HG02642 (cell line): ENCODE measurements around the gene NIPBL.
"Not testable (repeated sequence)": the region's sequence is repeated elsewhere in the genome, so short reads cannot be mapped to it uniquely, and the experiment has no call there.

Source experiments
- ATAC-seq: cut with Tn5 transposase; IDR thresholded peaks from one replicate; pipeline ENCODE4 v1.9.1; 2021; ENCODE audit warnings: mild to moderate bottlenecking; ENCODE audit not compliant: unreplicated experiment, poor library complexity

Gene NIPBL, protein sequence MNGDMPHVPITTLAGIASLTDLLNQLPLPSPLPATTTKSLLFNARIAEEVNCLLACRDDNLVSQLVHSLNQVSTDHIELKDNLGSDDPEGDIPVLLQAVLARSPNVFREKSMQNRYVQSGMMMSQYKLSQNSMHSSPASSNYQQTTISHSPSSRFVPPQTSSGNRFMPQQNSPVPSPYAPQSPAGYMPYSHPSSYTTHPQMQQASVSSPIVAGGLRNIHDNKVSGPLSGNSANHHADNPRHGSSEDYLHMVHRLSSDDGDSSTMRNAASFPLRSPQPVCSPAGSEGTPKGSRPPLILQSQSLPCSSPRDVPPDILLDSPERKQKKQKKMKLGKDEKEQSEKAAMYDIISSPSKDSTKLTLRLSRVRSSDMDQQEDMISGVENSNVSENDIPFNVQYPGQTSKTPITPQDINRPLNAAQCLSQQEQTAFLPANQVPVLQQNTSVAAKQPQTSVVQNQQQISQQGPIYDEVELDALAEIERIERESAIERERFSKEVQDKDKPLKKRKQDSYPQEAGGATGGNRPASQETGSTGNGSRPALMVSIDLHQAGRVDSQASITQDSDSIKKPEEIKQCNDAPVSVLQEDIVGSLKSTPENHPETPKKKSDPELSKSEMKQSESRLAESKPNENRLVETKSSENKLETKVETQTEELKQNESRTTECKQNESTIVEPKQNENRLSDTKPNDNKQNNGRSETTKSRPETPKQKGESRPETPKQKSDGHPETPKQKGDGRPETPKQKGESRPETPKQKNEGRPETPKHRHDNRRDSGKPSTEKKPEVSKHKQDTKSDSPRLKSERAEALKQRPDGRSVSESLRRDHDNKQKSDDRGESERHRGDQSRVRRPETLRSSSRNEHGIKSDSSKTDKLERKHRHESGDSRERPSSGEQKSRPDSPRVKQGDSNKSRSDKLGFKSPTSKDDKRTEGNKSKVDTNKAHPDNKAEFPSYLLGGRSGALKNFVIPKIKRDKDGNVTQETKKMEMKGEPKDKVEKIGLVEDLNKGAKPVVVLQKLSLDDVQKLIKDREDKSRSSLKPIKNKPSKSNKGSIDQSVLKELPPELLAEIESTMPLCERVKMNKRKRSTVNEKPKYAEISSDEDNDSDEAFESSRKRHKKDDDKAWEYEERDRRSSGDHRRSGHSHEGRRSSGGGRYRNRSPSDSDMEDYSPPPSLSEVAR (N-terminal part only)

DNA sequence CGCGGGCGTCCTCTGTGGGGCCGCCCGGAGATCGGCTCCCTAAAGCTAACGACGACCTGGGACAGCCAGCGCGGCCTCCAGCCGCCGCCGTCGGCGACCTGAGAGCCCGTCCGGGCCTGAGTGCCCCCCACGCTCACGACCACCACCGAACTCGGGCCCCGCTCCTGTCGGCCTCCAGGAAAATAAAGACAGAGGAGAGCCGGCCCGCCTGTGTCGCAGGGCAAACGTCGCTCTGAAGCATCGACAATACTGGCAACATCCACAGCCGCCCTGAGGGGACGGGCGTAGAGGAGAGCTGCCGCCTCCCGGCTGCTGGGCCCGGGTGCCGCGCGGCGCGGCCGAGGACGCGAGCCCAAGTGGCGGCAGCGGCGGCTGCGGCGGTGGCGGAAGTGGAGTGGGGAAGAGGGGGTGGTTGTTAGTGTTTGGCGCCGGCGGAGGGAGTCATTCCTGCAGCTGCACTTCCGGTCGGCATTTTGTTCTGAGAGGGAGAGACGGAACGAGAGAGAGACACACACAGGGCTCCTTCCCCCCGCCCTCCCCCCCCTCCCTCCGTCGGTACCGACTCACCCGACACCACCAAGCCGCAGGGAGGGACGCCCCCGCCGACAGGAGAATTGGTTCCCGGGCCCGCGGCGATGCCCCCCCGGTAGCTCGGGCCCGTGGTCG lies at the start of gene NIPBL:
Gene NIPBL (plus strand): TSS at position 471 of the 666 bp plus-strand sequence. CDS start 76,928 bp downstream, outside the sequence.
- peak; percentile 71 for ATAC-seq

DNA sequence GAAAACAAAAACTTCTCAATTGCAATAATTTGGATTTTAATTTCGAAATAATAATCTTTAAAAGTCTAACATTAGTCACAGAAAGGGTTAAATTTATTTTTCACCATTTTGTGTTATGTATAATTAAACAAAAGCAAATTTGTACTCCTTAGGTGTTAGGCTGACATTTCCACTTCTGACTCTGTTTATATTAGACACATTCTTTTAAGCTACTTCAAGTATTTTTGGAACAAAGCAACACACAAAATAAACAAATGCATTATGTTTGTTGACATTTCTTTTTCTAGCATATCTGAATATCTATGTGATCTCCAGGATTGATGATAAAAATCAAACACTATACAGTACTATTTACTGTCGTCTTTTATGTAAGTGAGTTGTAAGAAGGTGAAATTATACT lies 44.3 kb upstream of the NIPBL start:
- ATAC-seq, result no peak

DNA sequence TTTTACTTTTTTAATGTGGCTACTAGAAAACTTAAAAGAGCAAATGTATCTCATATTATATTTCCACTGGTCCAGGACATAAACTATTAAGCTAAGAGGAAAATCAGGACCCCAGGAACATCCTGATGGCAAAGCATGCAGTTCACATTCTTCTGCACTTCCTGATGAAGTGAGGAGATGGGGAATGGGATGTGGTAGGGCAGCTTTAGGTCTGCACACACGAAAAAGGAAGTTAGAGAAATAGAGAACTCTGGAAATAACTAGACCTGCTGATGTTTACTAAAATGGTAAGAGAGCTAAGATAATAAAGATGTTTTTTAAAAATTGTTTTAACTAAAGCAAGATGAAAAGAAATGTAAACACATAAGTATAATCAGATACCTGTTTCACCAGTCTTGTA lies 39.7 kb upstream of the NIPBL start:
- no peak for ATAC-seq

DNA sequence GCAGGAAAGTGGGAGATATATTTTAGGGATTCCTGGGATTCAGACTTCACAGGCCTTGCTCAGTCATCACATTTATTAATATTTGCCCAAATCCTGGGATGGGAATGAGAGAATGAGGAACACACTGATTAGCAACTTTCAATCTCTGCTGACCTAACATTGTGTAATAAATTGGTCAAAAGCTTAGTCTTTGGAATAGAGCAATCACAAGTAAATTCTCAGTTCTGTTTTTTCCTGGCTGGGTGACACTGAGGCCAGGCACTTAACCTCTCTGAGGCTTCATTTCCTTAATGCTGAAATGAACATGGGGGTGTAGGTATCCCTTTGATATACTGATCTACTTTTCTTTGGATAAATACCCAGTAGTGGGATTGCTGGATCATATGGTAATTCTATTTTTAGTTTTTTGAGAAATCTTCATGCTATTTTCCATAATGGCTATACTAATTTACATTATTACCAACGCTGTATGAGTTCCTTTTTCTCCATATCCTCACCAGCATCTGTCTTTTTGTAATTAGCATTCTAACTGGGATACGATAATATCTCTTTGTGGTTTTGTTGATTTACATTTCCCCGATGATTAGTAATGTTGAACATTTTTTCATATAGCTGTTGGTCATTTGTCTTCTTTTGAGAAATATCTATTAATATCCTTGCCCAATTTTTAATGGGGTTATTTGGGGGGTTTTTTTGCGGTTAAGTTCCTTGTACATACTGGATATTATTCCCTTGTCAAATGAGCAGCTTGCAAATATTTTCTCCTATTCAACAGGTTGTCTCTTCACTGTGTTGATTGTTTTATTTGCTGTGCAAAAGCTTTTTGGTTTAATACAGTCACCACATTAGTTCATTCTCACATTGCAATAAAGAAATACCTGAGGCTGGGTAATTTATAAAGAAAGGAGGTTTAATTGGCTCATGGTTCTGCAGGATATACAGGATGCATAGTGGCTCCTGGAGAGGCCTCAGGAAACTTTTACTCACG lies 36.8 kb upstream of the NIPBL start:
- no peak for ATAC-seq

DNA sequence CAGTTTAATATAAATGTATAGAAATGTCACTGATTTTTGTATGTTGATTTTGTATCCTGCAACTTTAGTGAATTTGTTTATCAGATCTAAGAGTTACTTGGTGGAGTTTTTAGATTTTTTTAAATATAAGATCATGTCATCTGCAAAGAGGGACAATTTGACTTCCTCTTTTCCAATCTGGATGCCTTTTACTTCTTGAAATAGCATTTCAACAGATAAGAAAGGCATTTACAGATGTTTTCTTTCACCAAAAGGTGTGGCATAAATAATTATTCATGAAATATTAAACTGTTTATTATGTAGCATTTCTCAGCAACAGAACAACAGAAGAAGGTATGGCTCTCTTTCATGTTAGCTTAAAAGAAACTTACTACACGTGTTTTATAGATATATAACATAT lies 34.9 kb upstream of the NIPBL start:
- ATAC-seq, result no peak

DNA sequence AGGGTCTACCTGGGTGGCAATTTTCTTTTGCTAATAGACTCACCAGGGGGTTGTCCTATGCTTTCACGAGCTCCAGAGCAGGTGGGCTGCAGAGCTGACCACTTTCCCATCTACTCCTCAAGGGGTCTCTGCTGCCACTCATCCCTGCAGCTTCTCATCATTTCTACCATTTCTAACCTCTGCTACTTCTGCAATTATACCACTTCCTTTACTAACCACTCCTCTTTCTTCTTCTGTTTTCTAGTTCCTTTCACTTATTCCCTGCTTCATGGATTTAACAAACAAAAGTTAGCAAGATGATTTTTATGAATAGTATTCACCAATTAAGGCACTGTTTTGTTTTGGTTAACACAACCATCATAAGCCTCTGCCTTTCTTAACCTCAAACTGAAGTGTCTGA lies 34.5 kb upstream of the NIPBL start:
- no peak for ATAC-seq

DNA sequence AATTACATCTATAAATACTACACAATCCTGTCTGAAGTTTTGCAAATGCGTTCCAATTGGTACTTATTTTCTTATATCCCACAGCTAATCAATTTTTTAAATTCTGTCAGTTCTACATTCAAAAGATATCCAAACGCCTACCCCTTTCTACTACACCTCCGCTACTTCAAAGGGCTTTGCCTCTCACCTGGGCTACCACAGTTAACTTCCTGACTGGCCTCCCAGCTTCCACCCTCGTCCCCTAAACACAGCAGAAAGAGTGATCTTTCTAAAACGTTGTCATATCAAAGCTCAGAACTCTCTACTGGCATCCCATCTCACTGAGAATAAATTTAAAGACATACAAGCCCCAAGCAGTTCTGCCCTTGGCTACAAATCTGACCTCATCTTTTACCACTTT lies 32.3 kb upstream of the NIPBL start:
- no peak for ATAC-seq

DNA sequence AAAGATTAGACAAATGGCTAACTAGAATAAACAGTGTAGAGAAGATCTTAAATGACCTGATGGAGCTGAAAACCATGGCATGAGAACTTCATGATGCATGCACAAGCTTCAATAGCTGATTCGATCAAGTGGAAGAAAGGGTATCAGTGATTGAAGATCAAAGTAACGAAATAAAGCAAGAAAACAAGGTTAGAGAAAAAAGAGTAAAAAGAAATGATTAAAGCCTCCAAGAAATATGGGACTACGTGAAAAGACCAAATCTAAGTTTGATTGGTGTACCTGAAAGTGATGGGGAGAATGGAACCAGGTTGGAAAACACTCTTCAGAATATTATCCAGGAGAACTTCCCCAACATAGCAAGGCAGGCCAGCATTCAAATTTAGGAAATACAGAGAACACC lies 28.0 kb upstream of the NIPBL start:
- not testable (repeated sequence) for ATAC-seq

DNA sequence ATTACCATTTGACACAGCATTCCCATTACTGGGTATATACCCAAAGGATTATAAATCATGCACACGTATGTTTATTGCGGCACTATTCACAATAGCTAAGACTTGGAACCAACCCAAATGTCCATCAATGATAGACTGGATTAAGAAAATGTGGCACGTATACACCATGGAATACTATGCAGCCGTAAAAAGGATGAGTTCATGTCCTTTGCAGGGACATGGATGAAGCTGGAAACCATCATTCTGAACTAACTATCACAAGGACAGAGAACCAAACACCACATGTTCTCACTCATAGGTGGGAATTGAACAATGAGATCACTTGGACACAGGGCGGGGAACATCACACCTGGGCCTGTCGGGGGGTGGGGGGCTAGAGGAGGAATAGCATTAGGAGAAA lies 23.7 kb upstream of the NIPBL start:
- ATAC-seq, result not testable (repeated sequence)

DNA sequence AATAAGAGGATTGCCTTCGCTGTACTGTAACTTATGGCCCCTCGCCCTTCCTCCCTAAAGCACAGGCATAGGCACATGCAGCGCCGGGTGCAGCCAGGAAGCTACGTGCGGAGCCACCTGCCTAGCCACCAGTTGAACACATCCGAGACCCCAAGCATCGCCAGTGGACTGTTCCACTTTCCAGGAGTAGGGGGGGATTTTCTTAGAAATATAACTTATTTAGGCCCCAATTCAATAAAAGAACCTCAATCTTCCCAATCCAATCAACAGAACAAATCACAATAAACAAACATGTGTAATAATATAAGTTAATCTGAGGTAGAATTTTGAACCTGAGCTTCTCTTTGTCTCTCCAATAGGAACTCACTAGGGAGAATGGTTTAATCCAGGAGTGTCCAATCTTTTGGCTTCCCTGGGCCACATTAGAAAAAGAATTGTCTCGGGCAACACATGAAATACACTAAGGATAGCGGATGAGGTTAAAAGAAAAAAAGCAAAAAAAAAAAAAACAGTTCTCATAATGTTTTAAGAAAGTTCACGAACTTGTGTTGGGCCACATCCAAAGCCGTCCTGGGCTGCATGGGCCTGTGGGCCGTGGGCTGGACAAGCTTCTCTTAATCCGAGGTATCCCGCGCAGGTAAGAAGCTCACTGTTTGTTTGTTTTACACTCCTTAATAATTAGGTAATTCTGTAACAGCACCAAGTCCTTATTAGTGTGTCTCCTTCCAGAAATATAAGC lies 22.0 kb upstream of the NIPBL start:
- no peak for ATAC-seq

DNA sequence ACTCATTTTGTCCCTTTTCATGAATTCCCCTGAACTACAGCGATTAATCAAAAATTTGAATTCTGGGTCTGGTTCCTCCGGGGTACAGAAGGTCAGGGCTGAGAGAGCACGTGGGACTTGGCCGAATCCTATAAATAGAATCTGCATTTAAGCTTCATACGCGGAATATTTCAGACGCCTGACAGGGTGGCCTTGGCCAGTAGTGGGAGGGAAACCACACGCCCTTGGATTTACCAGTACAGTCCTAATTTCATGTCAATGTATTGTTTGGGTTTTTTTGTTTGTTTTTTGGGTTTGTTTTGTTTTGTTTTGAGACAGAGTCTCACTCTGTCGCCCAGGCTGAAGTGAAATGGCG lies 21.5 kb upstream of the NIPBL start:
- ATAC-seq, result no peak

DNA sequence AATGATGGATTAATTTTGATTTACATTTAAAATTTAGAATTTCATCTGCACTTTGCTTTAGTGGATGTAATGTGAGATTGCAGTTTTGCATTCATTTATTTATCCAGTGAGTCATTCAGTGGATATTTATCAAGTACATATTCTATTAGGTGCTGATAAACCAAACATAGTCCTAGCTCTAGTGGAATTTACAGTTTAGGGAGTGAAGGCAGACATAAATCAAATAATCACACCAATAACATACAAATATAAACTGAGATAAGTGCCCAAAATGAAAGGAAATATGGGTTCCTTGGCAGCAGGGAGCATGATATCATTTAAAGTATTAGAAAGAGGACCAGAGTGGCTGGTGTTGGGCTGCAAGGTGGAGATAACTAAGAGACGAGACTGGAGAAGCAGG lies 14.7 kb upstream of the NIPBL start:
- ATAC-seq, result no peak

DNA sequence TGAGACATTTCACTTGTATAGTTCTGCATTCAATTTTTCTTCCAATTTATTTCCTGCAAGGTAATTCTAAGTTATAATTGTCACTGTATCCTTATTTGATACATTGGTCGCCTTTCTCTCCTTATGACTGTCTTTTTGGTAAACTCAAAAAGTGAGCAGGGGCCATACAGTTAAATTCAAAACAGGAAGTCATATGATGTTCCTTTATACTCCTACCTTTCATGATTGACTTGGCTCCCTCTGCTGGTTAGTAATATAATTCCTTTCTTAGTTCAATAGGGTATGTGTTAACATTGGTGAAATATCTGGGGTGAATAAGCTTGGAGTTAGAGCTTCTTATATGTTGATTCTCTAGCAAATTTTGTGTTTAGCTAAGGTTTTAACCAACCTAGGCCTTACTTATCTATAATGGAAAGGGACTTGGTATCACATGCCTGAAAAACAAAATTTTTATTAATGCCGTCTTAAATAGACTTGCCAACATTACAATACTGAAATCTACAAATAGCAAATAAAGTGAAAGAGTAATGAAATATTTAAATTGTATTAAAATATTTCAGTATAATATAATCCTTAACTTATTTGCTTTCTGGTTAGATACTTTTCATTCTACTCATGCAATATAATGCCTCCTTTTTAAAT lies 6.0 kb upstream of the NIPBL start:
- ATAC-seq, result peak; percentile 76

DNA sequence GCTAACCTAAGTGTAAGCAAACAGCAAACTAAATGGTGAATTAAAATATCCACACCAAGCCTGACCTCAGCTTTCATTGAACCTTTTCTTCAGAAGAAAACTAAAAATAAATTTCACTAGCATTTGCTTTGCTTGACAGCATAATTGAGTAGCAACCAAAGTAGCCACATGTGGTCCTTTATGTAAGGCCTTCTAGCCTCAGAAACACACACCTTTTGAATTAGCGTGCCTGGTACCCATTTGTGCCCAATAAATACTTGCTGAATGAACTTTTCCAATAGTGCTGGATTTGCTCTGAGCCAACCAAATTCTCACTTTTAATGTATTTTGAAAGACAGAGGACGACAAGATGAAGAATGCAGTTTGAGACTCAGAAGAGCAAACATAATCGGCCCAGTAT lies 2.1 kb upstream of the NIPBL start:
- ATAC-seq, result no peak

DNA sequence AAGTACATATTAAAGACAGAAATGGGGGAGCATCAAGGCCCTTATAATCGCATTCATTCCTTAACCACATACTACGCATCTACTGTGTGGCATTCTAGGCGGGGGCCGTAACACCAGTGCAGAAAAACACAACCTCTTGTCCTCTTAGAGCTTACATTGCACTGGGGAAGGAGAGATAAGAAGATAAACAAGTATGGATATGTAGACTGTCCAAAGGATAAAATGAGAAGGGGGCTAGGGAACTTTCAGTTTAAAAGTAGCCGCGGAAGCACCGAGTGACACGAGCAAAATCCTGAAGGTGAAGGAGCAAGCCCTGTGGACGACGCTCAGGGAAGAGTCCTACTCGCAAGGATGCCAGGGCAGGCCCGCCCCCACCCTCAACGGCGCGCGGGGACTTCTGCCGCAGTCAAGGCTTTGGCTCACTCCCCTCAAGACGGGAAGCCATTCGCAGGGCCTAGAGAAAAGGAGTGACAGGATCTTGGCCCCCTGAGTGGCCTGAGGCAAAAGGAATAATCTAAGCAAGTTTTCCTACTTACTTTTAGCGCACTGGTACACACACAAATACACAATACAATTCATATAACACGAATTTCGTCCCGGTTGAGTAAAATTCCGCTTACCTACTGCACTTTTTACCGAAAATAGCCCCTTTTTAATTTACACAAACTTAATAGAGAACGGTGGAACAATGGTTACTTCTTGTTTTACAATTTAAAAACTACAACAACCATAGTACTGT lies 1.3 kb upstream of the NIPBL start:
- peak; percentile 13 for ATAC-seq

DNA sequence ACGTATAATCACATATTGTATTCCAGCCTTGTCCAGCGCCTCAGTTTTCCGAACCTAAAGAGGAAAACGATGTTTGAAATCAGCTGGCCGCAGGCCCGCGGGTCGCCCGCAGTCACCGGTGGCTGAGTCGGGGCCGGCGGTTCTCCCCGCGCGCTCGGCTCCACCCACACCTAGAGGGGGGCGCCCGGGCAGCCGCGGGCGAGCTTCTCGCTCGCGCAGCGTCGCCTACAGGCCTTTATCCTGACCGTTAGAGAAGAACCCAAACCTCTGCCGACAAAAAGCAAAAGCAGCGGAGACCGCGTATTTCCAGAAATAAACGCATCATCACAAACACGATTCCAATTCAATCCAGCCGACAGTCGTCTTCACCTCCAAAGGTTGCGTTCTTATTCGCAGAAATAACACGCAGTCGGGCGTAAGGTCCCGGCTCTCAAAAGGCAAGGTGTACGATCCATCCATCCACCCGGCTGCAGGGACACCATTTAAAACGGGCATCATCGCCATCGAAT lies 725 bp upstream of the NIPBL start:
- peak; percentile 69 for ATAC-seq

DNA sequence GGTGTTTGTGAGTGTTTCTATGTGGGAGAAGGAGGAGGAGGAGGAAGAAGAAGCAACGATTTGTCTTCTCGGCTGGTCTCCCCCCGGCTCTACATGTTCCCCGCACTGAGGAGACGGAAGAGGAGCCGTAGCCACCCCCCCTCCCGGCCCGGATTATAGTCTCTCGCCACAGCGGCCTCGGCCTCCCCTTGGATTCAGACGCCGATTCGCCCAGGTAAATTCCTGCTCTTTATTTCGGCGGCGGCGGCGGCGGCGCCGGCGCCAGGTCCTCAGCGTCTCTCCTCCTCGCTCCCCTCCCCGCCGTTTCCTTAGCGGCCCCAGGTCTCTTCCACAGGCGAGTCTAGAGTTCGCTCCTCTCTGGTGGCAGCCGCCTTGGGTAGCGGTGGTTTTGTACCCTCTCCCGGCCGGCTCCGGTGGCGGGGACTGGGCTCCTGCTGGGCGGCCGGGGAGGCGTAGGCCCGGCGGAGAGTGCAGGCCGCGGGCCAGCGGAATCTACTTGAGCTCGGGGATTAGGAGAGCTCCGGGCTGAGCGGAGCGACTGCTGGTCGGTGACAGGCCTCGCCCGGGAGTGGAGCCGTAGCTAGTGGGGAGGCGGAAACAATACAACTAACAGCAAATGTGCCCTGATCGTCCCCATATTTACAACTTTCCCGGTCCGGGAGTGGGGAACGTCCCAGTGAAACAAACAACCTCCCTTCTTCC lies 547 bp downstream of the NIPBL start:
- ATAC-seq, result peak; percentile 34
